Measurements from ENCODE around the gene LDOC1.

GRCh38 chrX:141158084-141158483 is 18.8 kb downstream of the LDOC1 start:
- TF ChIP-seq CTCF (IDR thresholded peaks at IDR 0.05; ENCODE audit: borderline replicate concordance, extremely low read depth, low read length, poor library complexity, severe bottlenecking) (no peak), EZH2 (IDR thresholded peaks at IDR 0.05; ENCODE audit: borderline replicate concordance, low read depth, low read length, severe bottlenecking) (no peak)
